Body of pancreas (tissue), 4 donors: ENCODE measurements around the gene DENND1A. TPM values are rescaled to one million over a fixed set of nuclear protein-coding genes. Genes with fewer than 3 reads are reported as not detected.

Experiments used
- ATAC-seq: fragments of 150-250 bp; one replicate; pipeline ENCODE4 v1.9.1; 2016
- DNase-seq, 4 donors: peaks; one replicate each; pipeline ENCODE4 v3.0.0-alpha.2; 2019
- H3K27ac ChIP-seq, 4 donors: fragments of 200-600 bp; sonication (generic); 1 replicate in 3 of 4; 2 replicates in 1 of 4; pipeline versions ENCODE4 v1.5.1 to v1.6.1; 2016 to 2019; ENCODE audit warnings: mild to moderate bottlenecking in 1 of 4, mixed read lengths in 1 of 4, moderate library complexity in 1 of 4
- H3K27me3 ChIP-seq, 2 donors: fragments of 200-600 bp; sonication (generic); one replicate each; pipeline ENCODE4 v1.6.0; 2016; ENCODE audit warnings: mild to moderate bottlenecking in 1 of 2
- H3K36me3 ChIP-seq, 2 donors: fragments of 200-600 bp; sonication (generic); replicated peaks in 1 of 2; 2 replicates each; pipeline ENCODE4 v1.5.1; 2016; ENCODE audit warnings: low read depth in 2 of 2; ENCODE audit not compliant: insufficient read depth in 1 of 2
- H3K4me1 ChIP-seq: fragments of 200-600 bp; sonication (generic); one replicate; pipeline ENCODE4 v1.6.0; 2016
- H3K4me3 ChIP-seq, 2 donors: fragments of 200-600 bp; sonication (generic); 1 replicate in 1 of 2; 2 replicates in 1 of 2; pipeline ENCODE4 v1.5.1; 2016 to 2019
- H3K9me3 ChIP-seq, 3 donors: fragments of 200-600 bp; sonication (generic); 1 replicate in 2 of 3; 2 replicates in 1 of 3; pipeline ENCODE4 v1.5.1; 2016
- POLR2A ChIP-seq, 3 donors: fragments of 450-650 bp; IDR thresholded peaks; one replicate each; pipeline ENCODE4 v1.6.1; 2016; ENCODE audit warnings: antibody characterized with exemption in 3 of 3, mild to moderate bottlenecking in 2 of 3
- WGBS, 2 donors: methylation state at CpG; one replicate each; pipeline ENCODE4 v1.1.5; 2017; 5-methylcytosine and 5-hydroxymethylcytosine counted together
- intact Hi-C: fragments of 100-400 bp; cut with DNase I; formaldehyde crosslinking; loops from one replicate; pipeline ENCODE4 v1.15.1; 2023
- total RNA-seq, 2 donors: library from RNA; depleted of rRNA; stranded (reverse); fragments of >200 nt; gene quantifications; one replicate each; pipeline ENCODE4 v1.1.0, GENCODE V29; 2016
- TF ChIP-seq, protein P1 (sequence below), 7 experiments: fragments of 450-650 bp in 4 of 7; fragments of 200-600 bp in 3 of 7; sonication (generic) in 3 of 7; IDR thresholded peaks; one replicate each; pipeline ENCODE4 v1.5.1; 2016 to 2019; ENCODE audit warnings: antibody characterized with exemption in 7 of 7

The DENND1A gene
- total RNA-seq, 2 donors from 2014 or later, result 7.6 to 8.6 TPM

DNA sequence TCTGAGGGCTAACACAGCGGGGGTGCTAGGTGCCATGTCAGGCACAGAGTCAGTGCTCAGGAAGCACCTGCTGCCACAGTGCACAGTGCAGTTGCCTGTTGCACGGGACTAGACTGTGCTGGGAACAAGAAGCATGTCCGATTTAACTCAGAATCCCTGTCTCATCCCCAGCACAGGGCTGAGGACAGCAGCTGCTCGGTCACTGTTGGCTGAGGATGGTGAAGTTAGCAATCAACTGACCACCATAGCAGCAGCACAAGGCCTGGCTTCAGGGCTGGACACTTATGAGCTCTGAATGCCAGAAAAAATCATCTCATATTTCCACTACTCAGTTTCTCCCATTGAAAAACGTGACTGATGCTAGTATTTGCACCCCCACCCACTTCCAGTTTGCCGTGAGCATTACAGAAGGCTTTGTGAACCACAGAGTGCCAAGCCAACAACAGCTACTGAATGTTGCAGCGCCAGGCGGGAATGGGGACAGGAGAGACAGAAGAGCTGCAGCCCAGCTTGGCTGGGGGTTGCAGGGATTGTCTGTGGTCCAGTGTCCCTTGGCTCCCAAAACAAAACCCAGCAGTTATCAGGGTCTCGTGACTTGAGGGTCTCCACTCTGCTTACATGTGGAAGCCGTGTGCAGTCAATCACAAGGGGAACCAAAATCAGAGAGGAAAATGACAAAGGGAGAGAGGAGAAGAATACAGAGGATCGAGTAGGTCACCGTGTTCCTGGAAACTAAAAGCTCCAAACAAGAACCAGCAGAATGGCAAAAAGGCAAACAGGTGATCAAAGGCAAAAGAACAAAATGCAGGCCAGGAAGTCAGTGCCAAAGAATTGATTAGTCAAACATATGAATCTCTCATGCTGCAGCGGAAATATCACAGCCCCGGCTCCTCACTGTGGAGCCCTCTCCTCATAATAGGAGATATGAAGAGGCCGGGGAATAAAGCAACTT is 418.3 kb downstream of the DENND1A start:
- Histone ChIP-seq H3K4me1 (no peaks in the 10 kb centered on the region), H3K9me3 (no peaks in the 10 kb centered on the region), H3K27me3 (no peaks in the 10 kb centered on the region), H3K4me3 (no peak overlapping the region), H3K27ac (no peak overlapping the region), H3K36me3 (no peaks in the 10 kb centered on the region)
- 84 to 85% methylated on average over 11 to 15 of the region's 15 CpGs for WGBS, 2 donors
- DNase-seq (no peak), ATAC-seq (no peak)
- no peak for TF ChIP-seq POLR2A (IDR thresholded peaks at IDR 0.05)
- TF ChIP-seq, protein P1, sequence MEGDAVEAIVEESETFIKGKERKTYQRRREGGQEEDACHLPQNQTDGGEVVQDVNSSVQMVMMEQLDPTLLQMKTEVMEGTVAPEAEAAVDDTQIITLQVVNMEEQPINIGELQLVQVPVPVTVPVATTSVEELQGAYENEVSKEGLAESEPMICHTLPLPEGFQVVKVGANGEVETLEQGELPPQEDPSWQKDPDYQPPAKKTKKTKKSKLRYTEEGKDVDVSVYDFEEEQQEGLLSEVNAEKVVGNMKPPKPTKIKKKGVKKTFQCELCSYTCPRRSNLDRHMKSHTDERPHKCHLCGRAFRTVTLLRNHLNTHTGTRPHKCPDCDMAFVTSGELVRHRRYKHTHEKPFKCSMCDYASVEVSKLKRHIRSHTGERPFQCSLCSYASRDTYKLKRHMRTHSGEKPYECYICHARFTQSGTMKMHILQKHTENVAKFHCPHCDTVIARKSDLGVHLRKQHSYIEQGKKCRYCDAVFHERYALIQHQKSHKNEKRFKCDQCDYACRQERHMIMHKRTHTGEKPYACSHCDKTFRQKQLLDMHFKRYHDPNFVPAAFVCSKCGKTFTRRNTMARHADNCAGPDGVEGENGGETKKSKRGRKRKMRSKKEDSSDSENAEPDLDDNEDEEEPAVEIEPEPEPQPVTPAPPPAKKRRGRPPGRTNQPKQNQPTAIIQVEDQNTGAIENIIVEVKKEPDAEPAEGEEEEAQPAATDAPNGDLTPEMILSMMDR (IDR thresholded peaks at IDR 0.05), result no peak
- intact Hi-C loops, result no loop called here

DNA sequence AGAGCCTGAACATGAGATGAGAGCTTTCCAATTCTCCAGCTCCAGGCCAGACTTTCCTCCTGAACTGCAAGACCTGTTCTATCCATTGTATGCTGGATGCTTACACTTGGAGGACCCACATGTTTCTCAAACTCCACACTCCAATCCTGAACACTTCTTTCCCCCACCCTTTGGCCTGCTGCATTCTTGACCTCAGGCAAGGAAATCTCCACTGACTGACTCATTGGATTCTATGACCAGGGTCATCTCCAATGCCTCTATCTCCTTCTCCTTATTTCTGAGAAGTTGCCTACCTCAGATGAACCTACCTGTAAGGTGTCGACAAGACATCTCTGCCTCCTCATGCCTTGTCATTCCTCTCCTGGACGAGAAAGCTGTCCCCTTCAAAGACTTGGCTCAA is 420.3 kb downstream of the DENND1A start:
- Histone ChIP-seq H3K4me3 (no peak overlapping the region), H3K4me1 (no peaks in the 10 kb centered on the region), H3K27me3 (no peaks in the 10 kb centered on the region), H3K36me3 (no peaks in the 10 kb centered on the region), H3K27ac (no peak overlapping the region), H3K9me3 (no peaks in the 10 kb centered on the region)
- ATAC-seq (no peak), DNase-seq (no peak)
- no peak for TF ChIP-seq POLR2A (IDR thresholded peaks at IDR 0.05)
- TF ChIP-seq, protein P1 (IDR thresholded peaks at IDR 0.05), result no peak
- intact Hi-C loops, result no loop called here
- 75 to 82% methylated on average over 2 of the region's 2 CpGs for WGBS, 2 donors

DNA sequence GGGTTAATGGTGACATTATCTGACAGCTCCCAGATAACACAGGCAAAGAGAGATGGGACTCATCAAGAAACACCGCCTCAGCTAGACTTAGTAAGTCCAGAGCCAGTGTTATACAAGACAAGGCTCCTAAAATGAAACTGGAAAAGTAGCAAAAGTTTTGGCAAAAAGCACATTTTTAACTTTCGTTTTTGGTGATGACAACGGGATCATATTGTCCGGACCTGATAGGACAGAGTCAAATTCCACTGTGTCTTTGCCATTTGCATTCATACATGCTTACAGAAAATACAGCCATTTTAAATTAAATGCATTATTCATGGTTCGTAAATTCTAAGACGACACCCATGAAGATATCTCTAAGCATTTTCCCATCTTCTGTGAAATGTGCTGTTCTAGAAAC is 421.9 kb downstream of the DENND1A start:
- DNase-seq (no peak), ATAC-seq (no peak)
- Histone ChIP-seq H3K36me3 (no peaks in the 10 kb centered on the region), H3K27me3 (no peaks in the 10 kb centered on the region), H3K27ac (no peak overlapping the region), H3K4me1 (no peaks in the 10 kb centered on the region), H3K4me3 (no peak overlapping the region), H3K9me3 (no peaks in the 10 kb centered on the region)
- 88 to 90% methylated on average over 6 of the region's 6 CpGs for WGBS, 2 donors
- no peak for TF ChIP-seq POLR2A (IDR thresholded peaks at IDR 0.05)
- TF ChIP-seq, protein P1 (IDR thresholded peaks at IDR 0.05), result no peak
- intact Hi-C loops, result no loop called here

DNA sequence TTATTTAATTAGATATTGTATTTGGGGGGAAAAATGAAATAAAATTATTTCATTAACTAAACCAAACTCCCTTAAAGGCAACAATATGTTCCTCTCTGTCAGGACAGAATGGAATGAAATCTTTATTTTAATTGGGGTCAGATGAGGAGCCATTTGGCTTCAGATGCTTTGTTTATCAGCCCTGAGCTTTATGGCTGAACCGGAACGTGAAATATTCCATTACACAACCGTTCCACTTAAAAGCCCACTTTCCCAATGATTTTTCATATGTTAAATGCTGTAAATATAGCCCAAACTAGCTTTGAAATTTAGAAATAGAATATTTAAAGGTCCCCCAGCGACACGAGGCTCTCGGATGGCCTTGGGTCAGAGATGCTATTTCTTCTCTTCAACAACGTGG is 424.4 kb downstream of the DENND1A start:
- intact Hi-C loops, result no loop called here
- DNase-seq, result no peak
- no peak for ATAC-seq
- 84 to 87% methylated on average over 7 of the region's 7 CpGs for WGBS, 2 donors
- H3K27me3 ChIP-seq, result no peaks in the 10 kb centered on the region
- H3K4me1 ChIP-seq, result no peaks in the 10 kb centered on the region
- no peak for TF ChIP-seq POLR2A (IDR thresholded peaks at IDR 0.05)
- TF ChIP-seq, protein P1 (IDR thresholded peaks at IDR 0.05), result no peak
- no peak overlapping the region for H3K4me3 ChIP-seq
- H3K36me3 ChIP-seq, result no peaks in the 10 kb centered on the region
- no peaks in the 10 kb centered on the region for H3K9me3 ChIP-seq
- H3K27ac ChIP-seq, result no peak overlapping the region

DNA sequence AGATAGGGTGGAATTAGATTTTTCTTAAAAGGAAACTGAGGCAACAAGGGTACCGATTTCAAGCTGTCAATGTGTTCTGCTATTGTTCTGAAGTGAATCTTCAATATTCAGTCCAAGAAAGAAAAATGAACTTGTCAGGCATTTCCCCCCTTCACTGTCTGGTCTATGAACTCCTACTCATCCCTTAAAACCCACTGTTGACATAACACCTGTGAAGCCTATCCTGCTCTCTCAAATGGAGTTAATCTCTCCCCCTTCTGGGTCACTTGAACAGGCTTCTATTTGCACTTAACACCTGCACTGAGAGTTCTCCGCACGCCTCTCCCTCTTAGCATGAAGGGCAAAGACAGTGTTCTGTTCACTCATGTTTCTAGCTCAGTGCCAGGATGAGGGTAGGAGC is 429.6 kb downstream of the DENND1A start:
- Histone ChIP-seq H3K9me3 (no peaks in the 10 kb centered on the region), H3K27ac (no peak overlapping the region), H3K36me3 (no peaks in the 10 kb centered on the region), H3K4me1 (no peaks in the 10 kb centered on the region), H3K27me3 (no peaks in the 10 kb centered on the region), H3K4me3 (no peak overlapping the region)
- 65 to 85% methylated on average over 3 of the region's 3 CpGs for WGBS, 2 donors
- no peak for ATAC-seq
- intact Hi-C loops, result no loop called here
- TF ChIP-seq, protein P1 (IDR thresholded peaks at IDR 0.05), result no peak
- no peak for DNase-seq
